RWPE2 (cell line): ENCODE measurements around the gene SCGB1C1.

Source experiments
- ATAC-seq: fragments of 200-7000 bp; cut with Tn5 transposase; 3 replicates; pipeline ENCODE4 v1.9.1; 2021; ENCODE audit warnings: low read depth
- DNase-seq: peaks from one replicate; pipeline ENCODE4 v3.0.0-alpha.2; 2020; ENCODE audit warnings: low spot score
- H3K27ac ChIP-seq: fragments of 450-650 bp; 2 replicates; pipeline ENCODE4 v1.5.1; 2017; ENCODE audit warnings: mild to moderate bottlenecking; ENCODE audit not compliant: poor library complexity, severe bottlenecking
- H3K27me3 ChIP-seq: fragments of 250-450 bp; sonication (Bioruptor Pico); 2 replicates; pipeline ENCODE4 v1.5.1; 2021; ENCODE audit warnings: mild to moderate bottlenecking, moderate library complexity; ENCODE audit not compliant: insufficient read depth, poor library complexity, severe bottlenecking
- H3K36me3 ChIP-seq: fragments of 250-450 bp; sonication (Bioruptor Pico); 2 replicates; pipeline ENCODE4 v1.5.1; 2020; ENCODE audit warnings: low read depth, mild to moderate bottlenecking, moderate library complexity
- H3K4me1 ChIP-seq: fragments of 250-450 bp; sonication (Bioruptor Pico); 2 replicates; pipeline ENCODE4 v1.5.1; 2021; ENCODE audit warnings: mild to moderate bottlenecking, moderate library complexity; ENCODE audit not compliant: insufficient read depth, poor library complexity, severe bottlenecking
- H3K4me3 ChIP-seq: fragments of 250-450 bp; sonication (Bioruptor Pico); 2 replicates; pipeline ENCODE4 v1.5.1; 2021; ENCODE audit warnings: mild to moderate bottlenecking, moderate library complexity; ENCODE audit not compliant: severe bottlenecking
- H3K9me3 ChIP-seq: fragments of 250-450 bp; sonication (Bioruptor Pico); 2 replicates; pipeline ENCODE4 v1.5.1; 2021; ENCODE audit warnings: mild to moderate bottlenecking, moderate library complexity; ENCODE audit not compliant: severe bottlenecking
- CTCF ChIP-seq: fragments of 450-650 bp; IDR thresholded peaks from one replicate; pipeline ENCODE4 v1.5.1; 2017; ENCODE audit warnings: mild to moderate bottlenecking, moderate library complexity; ENCODE audit not compliant: poor library complexity, severe bottlenecking

SCGB1C1 gene

GRCh38 chr11:211741-212140 lies 18.9 kb downstream of the SCGB1C1 start:
- DNase-seq (no peak), ATAC-seq (no peak)
- Histone ChIP-seq H3K27ac (no peak overlapping the region), H3K36me3 (peaks cover 72% of the 10 kb centered on the region), H3K4me1 (peaks cover 10% of the 10 kb centered on the region), H3K4me3 (no peak overlapping the region), H3K9me3 (no peaks in the 10 kb centered on the region), H3K27me3 (no peaks in the 10 kb centered on the region)
- TF ChIP-seq CTCF: no peak

- no peak for TF ChIP-seq CTCF
Measured at GRCh38 chr11:212150-213100, 19.5 kb downstream of the SCGB1C1 start.

DNA sequence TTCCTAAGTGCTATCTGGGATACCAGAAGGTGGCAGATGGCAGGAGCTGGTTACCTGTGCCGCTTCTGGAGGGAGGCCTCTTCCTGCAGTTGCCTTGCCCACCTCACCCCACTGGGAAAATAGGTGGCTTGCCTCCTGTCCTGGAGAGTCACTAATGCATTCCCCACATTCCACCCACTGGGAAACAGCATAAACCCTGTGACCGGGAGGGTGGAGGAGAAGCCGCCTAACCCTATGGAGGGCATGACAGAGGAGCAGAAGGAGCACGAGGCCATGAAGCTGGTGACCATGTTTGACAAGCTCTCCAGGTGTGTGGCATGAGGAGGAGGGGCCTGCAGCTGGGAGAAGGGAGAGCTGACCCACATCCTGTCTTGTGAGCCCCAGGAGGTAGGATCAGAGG lies 20.2 kb downstream of the SCGB1C1 start:
- peaks cover 72% of the 10 kb centered on the region for H3K36me3 ChIP-seq
- ATAC-seq: no peak
- DNase-seq: no peak
- no peaks in the 10 kb centered on the region for H3K27me3 ChIP-seq
- H3K4me1 ChIP-seq: peaks cover 10% of the 10 kb centered on the region
- no peak overlapping the region for H3K27ac ChIP-seq
- no peak for TF ChIP-seq CTCF
- H3K9me3 ChIP-seq: no peaks in the 10 kb centered on the region
- no peak overlapping the region for H3K4me3 ChIP-seq

More at GRCh38 chr11:212150-213100, 19.5 kb downstream of the SCGB1C1 start:
- H3K4me3 ChIP-seq: no peak overlapping the region
- ATAC-seq: no peak
- no peak overlapping the region for H3K27ac ChIP-seq
- H3K36me3 ChIP-seq: peaks cover 72% of the 10 kb centered on the region
- H3K4me1 ChIP-seq: peaks cover 10% of the 10 kb centered on the region
- H3K27me3 ChIP-seq: no peaks in the 10 kb centered on the region
- DNase-seq: no peak
- H3K9me3 ChIP-seq: no peaks in the 10 kb centered on the region

GRCh38 chr11:214083-214482 lies 21.2 kb downstream of the SCGB1C1 start:
- Histone ChIP-seq H3K4me1 (peaks cover 10% of the 10 kb centered on the region), H3K4me3 (no peak overlapping the region), H3K36me3 (peaks cover 72% of the 10 kb centered on the region), H3K9me3 (no peaks in the 10 kb centered on the region), H3K27me3 (no peaks in the 10 kb centered on the region), H3K27ac (no peak overlapping the region)
- DNase-seq (no peak), ATAC-seq (no peak)
- no peak for TF ChIP-seq CTCF

- ATAC-seq: peak; percentile 44
- no peak for TF ChIP-seq CTCF
- Histone ChIP-seq H3K4me3 (no peak overlapping the region), H3K4me1 (no peaks in the 10 kb centered on the region), H3K27ac (no peak overlapping the region), H3K27me3 (no peaks in the 10 kb centered on the region), H3K9me3 (no peaks in the 10 kb centered on the region), H3K36me3 (peaks cover 59% of the 10 kb centered on the region)
- no peak for DNase-seq
Measured at GRCh38 chr11:215581-216037, 22.7 kb downstream of the SCGB1C1 start.
